KMS-11 (cell line): Measurements from ENCODE around the gene ZNF536.

Source experiments
- H2AFZ ChIP-seq: fragments of 200-600 bp; sonication (generic); 2 replicates; pipeline ENCODE4 v1.6.1; 2016; ENCODE audit warnings: antibody characterized with exemption, mixed run types, low read depth
- H3K27ac ChIP-seq: fragments of 200-600 bp; sonication (generic); 2 replicates; pipeline ENCODE4 v1.6.1; 2016; ENCODE audit warnings: mild to moderate bottlenecking, mixed run types
- H3K27me3 ChIP-seq: fragments of 200-600 bp; sonication (generic); 2 replicates; pipeline ENCODE4 v1.6.1; 2017; ENCODE audit warnings: mild to moderate bottlenecking, low read depth, mixed run types, moderate library complexity; ENCODE audit not compliant: insufficient read depth
- H3K36me3 ChIP-seq: fragments of 200-600 bp; sonication (generic); 2 replicates; pipeline ENCODE4 v1.6.1; 2017; ENCODE audit warnings: mild to moderate bottlenecking, mixed run types; ENCODE audit not compliant: insufficient read depth
- H3K4me1 ChIP-seq: fragments of 200-600 bp; sonication (generic); 2 replicates; pipeline ENCODE4 v1.6.1; 2016; ENCODE audit warnings: mild to moderate bottlenecking, low read depth, mixed run types; ENCODE audit not compliant: poor library complexity, severe bottlenecking
- H3K4me2 ChIP-seq: fragments of 200-600 bp; sonication (generic); 2 replicates; pipeline ENCODE4 v1.7.0; 2016; ENCODE audit warnings: mild to moderate bottlenecking, mixed run types
- H3K4me3 ChIP-seq: fragments of 200-600 bp; sonication (generic); IDR thresholded peaks from 2 replicates; pipeline ENCODE4 v1.6.1; 2017; ENCODE audit warnings: low read depth, low read length, mixed read lengths; ENCODE audit not compliant: insufficient read depth
- H3K79me2 ChIP-seq: fragments of 200-600 bp; sonication (generic); 2 replicates; pipeline ENCODE4 v1.6.1; 2016; ENCODE audit warnings: low read depth, mixed run types; ENCODE audit not compliant: insufficient read depth
- H3K9ac ChIP-seq: fragments of 200-600 bp; sonication (generic); 2 replicates; pipeline ENCODE4 v1.6.1; 2016; ENCODE audit warnings: mild to moderate bottlenecking, mixed run types
- H4K20me1 ChIP-seq: fragments of 200-600 bp; sonication (generic); 2 replicates; pipeline ENCODE4 v1.6.1; 2016; ENCODE audit warnings: mild to moderate bottlenecking, mixed run types; ENCODE audit not compliant: insufficient read depth
- TF ChIP-seq, protein P1 (sequence below): fragments of 200-600 bp; sonication (generic); conservative IDR thresholded peaks from 2 replicates; pipeline ENCODE4 v1.6.1; 2017; ENCODE audit warnings: low read depth, mild to moderate bottlenecking, antibody characterized with exemption, low read length, moderate library complexity, mixed read lengths

The ZNF536 gene

DNA sequence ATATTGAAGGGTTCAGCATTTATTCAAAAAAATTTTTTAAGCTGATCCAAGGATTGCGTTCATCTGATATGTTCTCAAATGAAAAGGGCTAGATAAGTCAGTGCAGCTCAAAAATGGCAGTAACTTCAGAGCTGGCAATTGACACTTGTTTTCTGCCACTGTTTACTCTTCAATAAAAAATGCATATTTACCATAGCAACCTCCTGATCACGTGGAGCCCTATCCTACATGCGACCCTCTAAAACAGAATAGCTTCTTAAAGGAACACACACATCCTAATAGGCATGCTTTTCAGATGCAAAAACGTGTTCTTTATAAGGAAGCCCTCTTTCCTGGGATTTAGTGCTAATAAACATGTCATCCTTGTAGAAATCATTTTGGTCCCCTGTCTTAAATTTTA, 150.2 kb downstream of the ZNF536 start:
- H3K9ac ChIP-seq = no peak overlapping the region
- no peak overlapping the region for H2AFZ ChIP-seq
- H3K27ac ChIP-seq = no peak overlapping the region
- no peaks in the 10 kb centered on the region for H3K36me3 ChIP-seq
- no peak overlapping the region for H3K4me3 ChIP-seq
- no peaks in the 10 kb centered on the region for H3K4me1 ChIP-seq
- H3K79me2 ChIP-seq = no peaks in the 10 kb centered on the region
- TF ChIP-seq, protein P1, sequence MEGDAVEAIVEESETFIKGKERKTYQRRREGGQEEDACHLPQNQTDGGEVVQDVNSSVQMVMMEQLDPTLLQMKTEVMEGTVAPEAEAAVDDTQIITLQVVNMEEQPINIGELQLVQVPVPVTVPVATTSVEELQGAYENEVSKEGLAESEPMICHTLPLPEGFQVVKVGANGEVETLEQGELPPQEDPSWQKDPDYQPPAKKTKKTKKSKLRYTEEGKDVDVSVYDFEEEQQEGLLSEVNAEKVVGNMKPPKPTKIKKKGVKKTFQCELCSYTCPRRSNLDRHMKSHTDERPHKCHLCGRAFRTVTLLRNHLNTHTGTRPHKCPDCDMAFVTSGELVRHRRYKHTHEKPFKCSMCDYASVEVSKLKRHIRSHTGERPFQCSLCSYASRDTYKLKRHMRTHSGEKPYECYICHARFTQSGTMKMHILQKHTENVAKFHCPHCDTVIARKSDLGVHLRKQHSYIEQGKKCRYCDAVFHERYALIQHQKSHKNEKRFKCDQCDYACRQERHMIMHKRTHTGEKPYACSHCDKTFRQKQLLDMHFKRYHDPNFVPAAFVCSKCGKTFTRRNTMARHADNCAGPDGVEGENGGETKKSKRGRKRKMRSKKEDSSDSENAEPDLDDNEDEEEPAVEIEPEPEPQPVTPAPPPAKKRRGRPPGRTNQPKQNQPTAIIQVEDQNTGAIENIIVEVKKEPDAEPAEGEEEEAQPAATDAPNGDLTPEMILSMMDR = no peak
- H3K4me2 ChIP-seq = no peak overlapping the region
- no peaks in the 10 kb centered on the region for H4K20me1 ChIP-seq
- H3K27me3 ChIP-seq = no peaks in the 10 kb centered on the region

- Histone ChIP-seq H3K4me2 (no peak overlapping the region), H3K9ac (no peak overlapping the region), H3K27me3 (no peaks in the 10 kb centered on the region), H3K36me3 (no peaks in the 10 kb centered on the region), H3K4me3 (no peak overlapping the region), H4K20me1 (no peaks in the 10 kb centered on the region), H3K27ac (no peak overlapping the region), H3K79me2 (no peaks in the 10 kb centered on the region), H3K4me1 (no peaks in the 10 kb centered on the region), H2AFZ (no peak overlapping the region)
- TF ChIP-seq, protein P1 = no peak
These were observed 151.6 kb downstream of the ZNF536 start for GRCh38 chr19:30523791-30524190.

DNA sequence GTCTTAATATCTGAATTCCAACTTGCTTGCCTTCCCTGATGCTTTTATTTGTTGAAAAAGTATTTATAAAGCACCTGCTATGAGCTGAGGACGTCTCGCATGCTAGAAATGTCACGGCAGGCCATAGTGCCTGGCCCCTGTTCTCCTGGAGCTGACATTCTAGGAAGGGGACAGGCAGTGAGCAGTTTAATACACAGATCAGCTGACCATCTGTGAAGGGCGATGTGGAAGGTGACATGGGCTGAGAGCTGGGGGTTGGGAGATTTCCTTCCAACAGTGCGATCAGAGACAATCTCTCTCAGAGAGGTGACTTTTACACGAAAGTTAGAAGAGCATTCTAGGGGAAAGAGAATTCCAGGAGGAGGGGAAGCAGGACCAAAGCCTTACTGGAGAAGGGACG, 153.2 kb downstream of the ZNF536 start:
- Histone ChIP-seq H3K79me2 (no peaks in the 10 kb centered on the region), H3K36me3 (no peaks in the 10 kb centered on the region), H3K4me2 (no peak overlapping the region), H4K20me1 (no peaks in the 10 kb centered on the region), H3K27ac (no peak overlapping the region), H3K27me3 (no peaks in the 10 kb centered on the region), H3K9ac (no peak overlapping the region), H2AFZ (no peak overlapping the region), H3K4me3 (no peak overlapping the region), H3K4me1 (no peaks in the 10 kb centered on the region)
- TF ChIP-seq, protein P1 = no peak

- no peaks in the 10 kb centered on the region for H4K20me1 ChIP-seq
- H3K27me3 ChIP-seq = no peaks in the 10 kb centered on the region
- no peak overlapping the region for H3K9ac ChIP-seq
- H3K4me3 ChIP-seq = no peak overlapping the region
- no peaks in the 10 kb centered on the region for H3K79me2 ChIP-seq
- no peaks in the 10 kb centered on the region for H3K4me1 ChIP-seq
- no peak overlapping the region for H3K4me2 ChIP-seq
- no peaks in the 10 kb centered on the region for H3K36me3 ChIP-seq
- TF ChIP-seq, protein P1 = no peak
- H2AFZ ChIP-seq = no peak overlapping the region
- H3K27ac ChIP-seq = no peak overlapping the region
These were observed 156.7 kb downstream of the ZNF536 start for GRCh38 chr19:30528919-30529318.
